Epidermal melanocyte (primary cell): Measurements from ENCODE around the gene ITGAV.

Source experiments
- DNase-seq: peaks from one replicate; pipeline ENCODE4 v3.0.0; 2011; ENCODE audit warnings: low spot score; ENCODE audit not compliant: insufficient read length

Gene ITGAV

DNA sequence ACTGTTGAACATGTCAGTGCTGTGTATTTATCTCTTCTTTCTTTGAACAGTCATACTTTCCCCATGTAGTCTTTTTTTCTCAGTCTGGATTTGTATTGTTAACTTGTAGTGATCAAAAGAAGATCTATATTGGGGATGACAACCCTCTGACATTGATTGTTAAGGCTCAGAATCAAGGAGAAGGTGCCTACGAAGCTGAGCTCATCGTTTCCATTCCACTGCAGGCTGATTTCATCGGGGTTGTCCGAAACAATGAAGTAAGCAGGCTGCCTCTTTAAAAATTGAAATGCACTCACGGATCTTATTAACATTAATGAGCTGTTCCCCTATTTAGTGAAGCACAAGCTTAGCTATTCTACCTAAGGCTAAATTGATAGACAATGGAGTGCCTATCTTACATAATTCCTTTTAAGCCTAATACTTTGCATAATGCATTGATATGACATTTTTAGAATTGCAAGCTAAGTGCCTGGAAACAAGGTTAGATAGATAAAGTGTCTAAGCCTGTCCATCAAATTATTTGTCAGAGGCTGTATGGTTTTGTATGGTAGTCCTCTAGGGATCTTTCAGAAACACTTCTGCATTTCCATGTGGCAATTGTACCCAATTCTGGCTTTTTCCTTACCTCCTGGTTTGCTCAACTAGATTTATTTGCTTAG lies 74.7 kb downstream of the ITGAV start:
- DNase-seq, result no peak

DNA sequence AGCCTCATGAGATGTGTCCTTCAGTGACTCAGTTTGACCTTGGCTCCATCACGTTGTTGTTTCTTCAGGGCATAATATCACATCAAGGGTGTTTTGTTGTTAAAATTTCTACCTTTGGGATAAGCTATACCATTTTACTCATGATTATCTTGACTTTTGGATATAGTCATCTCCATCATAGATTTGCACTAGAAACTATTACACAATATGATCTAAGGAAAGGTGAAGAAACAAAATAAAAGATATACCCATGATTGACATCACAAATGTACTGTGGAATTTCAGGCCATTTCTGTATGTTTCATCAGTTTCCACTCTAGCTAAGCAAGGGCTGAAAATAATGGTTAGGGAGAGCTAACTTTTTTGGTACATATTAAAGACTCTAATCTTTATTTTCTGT lies 79.3 kb downstream of the ITGAV start:
- no peak for DNase-seq

DNA sequence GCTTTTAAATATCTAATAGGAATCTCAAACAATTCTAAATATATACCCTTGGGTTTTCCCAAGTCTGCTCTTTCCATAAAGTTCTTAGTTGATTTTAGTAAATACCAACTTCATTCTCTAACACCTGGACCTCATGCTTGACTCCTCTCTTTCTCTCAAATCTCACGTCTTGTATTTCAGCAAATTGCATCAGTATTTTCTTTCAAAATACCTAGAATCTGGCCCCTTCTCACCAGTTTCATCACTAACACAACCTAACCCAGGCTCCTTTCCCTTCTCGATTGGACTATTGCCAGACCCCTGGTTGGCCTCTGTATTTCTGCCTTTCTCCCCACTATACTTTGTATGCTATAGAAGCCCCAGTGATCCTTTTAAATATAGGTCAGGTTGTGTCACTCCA lies 81.0 kb downstream of the ITGAV start:
- no peak for DNase-seq

DNA sequence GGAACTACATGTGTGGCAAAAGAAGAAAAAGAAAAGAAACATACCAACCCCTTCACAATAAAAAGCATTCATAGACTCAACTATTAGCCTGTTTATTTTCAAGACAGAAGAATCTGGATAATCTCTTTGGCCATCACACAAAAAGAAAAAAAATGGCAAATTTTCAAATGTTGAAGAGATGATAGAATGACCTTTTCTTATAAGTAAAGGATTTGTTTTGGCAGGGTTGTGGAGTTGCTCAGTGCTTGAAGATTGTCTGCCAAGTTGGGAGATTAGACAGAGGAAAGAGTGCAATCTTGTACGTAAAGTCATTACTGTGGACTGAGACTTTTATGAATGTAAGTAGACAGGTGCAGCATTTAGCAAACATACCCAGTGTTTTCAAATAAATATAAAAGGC lies 85.5 kb downstream of the ITGAV start:
- DNase-seq, result no peak

DNA sequence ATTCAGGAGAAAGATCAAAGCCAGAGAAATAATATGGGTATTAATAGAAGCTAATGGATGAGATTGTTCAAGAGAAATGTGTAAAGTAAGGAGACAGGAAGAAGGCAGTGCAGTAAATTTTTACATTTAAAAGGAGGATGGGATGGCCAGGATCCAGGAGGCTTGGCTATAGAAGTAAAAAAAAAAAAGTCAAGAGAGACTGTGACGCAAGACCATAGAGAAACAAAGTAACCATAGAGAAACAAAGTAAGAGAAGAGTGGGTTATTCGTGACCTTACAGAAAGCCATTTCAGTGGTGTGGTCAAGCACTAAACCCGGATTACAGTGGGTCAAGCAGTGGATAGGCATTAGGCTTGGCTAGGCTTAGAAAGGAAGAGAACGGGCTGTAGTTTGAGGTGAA lies 93.5 kb downstream of the ITGAV start:
- DNase-seq, result no peak

DNA sequence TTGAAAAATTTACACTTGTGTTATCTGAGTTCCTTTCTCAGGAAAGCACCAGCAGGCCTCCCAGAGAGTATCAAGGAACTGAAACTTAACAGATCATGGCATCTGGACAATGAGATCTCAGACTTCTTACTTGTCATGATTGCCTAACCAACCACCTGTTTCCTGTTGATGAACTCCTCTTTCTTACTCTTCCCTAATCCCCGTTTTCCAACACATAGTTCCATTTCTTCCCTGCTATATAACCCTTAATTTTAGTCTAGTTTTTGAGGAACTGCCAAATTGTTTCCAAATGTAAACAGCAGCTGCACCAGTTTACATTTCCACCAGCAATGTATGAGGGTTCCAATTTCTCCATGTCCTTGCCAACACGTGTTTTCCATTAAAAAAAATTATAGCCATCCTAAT lies 98.0 kb downstream of the ITGAV start:
- DNase-seq, result no peak

DNA sequence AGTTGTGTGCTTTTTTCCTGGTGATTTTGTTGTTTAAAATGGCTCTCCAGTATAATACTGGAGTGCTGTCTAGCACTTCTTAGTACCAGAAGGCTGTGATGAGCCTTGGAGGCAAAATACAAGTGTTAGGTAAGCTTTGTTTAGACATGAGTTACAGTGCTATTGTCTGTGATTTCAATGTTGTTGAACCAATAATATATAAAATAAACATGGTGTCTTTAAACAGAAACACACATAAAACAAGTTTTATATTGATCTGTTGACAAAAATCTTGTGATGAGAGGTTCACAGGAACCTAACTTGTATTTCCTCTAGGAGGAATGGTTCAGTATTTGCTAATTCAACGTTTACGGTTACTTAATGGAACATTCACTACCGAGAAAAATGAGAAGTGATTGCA lies 99.0 kb downstream of the ITGAV start:
- DNase-seq, result no peak

DNA sequence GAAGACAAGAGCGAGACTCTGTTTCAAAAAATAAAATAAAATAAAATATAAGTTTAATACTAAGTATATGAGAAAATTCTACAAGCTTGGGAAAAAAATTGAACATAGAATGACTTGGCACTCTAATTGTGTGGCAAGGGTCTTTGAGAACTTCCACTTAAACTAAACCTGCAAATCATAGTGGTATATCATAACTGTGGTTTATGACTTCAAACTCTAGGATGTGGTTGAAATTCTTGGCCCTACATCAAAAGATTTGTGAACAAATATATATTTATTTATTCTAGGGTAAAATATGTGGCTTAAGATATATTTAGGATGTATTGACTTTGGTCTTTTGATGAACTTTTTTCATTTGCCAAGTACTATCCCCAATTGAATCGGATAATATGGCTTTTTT lies 100.9 kb downstream of the ITGAV start:
- no peak for DNase-seq

DNA sequence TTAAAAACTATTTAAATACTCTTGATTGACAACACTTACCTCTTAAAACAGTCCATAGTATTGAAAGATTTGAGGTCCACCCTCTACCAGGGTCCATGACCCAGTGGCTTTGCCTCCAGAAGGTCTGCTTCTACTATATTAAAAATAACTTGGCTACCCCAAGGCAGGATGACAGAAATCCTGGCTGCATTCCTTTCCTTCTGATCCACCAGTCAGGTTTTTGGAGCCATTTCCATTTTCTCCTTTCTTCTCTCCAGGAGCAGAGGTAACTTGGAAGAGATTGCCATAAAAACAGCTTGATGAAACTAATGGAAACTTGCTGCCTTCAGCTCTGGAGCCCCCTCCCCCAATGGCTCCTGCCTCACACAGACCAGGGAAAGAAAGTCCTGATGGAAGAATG lies 101.4 kb downstream of the ITGAV start:
- no peak for DNase-seq

DNA sequence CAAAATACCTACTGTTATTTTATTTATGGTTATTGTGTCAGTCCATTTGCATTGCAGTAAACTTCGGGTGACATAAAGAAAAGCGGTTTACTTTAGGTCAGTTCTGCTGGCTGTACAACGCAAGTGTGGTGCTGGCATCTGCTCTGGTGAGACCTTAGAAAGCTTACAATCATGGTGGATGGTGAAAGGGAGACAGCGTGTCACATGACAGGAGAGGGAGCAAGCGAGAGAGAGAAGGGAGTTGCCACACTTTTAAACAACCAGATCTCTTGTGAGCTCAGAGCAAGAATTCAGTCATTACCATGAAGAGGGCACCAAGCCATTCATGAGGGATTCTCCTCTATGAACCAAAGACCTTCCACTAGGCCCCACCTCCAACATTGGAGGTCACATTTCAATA lies 102.0 kb downstream of the ITGAV start:
- no peak for DNase-seq

DNA sequence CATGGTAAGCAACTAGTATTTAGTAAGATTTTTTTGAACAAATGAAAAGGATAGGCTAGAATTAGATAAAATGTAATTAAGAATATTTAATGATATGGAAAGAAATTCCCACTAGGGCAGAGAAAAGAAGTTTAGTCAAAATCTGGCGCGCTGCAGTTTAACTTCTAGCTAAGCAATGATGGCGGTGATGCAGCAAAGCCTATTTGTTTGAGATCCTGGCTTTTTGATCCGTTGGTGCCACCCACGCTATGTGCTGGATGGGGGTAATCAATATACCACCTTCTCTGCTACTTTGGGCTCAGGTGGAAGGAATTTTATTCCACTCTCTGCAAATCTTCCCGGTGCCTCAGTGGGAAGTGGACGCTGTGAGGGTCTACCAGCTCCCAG lies 103.6 kb downstream of the ITGAV start:
- DNase-seq, result no peak

DNA sequence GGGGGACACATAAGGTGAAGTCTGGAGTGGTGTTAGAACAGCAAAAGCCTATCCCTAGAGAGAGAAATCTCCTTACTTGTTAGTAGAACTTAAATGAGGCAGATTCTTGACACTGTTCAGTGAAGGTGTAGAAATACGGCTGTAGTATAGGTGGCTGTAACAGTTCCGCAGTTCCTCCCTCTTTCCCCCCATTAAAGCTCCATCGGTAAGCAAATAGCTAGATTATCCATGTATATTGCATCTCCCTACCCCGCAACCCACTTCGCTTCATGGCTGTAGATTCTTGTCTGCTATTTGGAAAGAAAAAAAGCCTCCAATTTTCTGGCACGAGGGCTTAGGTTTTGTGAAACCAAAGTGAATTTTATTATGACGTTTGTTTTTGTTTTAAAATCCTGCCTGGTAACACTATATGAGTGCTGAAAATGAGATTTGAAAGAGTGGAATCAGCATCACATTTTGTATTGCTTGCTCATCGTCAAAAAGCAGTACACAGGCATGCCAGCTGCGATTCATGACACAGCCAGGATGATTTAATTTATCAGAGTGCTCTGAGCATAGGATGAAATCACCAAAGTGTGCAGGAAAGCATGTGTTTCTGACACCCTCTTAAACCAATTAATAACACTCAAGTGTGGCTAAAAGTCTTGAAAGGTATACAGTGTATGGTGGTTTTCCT lies 105.4 kb downstream of the ITGAV start:
- no peak for DNase-seq

DNA sequence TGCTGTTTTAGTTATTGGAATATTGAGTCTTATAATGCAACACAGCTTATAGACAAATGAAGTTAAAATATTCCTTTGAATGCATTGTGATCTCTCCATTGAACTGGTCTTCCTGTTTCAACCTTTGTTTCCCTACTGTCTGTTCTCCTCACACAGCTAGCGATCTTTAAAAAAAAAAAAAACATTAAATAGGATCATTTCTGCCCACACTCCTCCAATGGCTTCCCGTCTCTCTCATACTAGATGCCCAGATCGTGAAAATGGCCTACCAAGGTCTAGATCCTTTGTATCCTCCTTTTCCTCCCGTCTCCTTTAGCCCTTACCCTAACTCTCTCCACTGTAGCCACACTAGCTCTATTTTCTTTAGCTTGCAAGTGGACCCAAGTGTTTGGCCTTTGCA lies 106.4 kb downstream of the ITGAV start:
- no peak for DNase-seq

DNA sequence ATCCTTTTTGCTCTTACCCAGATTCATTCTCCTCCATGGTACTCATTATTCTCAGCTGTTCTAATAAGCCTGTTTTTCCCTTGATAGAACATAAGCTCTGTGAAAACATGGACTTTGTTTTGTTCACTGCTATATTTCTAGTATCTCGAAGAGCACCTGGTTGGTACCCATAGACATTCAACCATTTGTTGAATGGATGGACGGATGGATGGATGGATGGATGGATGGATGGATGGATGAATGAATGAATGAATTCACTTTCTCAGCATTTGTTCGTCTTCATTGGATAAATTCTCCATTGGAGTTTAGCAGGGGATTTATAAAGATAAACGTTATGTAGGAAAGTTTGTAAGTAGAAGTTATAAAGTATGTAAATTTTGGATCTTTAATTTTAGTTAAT lies 106.9 kb downstream of the ITGAV start:
- no peak for DNase-seq

DNA sequence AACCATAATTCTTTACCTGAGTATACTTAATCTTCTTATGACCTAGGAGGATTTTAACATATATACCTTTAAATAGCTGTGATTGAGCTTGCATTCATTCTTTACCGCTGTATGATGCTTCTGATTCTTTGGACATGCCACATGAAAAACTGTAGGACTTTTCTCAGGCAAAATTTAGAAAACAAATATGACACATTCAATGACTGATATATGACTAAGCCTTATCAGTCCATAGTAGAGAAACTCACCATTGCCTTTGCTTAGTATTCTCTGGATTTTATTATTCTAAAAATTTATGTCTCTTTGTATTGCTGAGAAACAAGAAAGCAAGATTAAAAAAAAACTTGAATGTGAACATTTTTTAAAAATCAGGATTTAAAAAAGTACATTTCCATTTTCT lies 107.7 kb downstream of the ITGAV start:
- DNase-seq, result no peak

DNA sequence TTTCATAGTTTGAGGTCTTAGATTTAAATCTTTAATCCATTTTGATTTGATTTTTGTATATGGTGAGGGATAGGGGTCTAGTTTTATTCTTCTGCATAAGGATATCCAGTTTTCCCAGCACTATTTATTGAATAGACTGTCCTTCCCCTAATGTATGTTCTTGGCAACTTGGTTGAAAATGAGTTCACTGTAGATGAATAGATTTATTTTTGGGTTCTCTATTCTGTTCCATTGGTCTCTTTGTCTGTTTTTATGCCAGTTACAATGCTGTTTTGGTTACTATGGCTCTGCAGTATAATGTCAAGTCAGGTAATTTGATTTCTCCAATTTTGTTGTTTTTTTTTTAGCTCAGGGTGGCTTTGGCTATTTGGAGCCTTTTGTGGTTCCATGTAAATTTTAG lies 109.9 kb downstream of the ITGAV start:
- no peak for DNase-seq

DNA sequence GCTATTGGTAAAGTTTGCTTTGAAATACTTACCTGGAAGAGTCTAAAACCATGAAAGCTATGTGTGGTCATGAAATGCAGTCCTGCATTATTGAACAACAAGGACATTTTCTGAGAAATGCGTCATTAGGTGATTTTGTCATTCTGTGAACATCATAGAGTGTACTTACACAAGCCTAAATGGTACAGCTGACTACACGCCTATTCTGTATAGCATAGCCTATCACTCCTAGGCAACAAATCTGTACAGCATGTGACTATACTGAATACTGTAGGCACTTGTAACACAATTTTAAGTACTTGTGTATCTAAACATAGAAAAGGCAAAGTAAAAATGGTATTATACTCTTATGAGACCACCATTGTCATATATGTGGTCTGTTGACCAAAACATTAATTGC lies 112.2 kb downstream of the ITGAV start:
- DNase-seq, result no peak

DNA sequence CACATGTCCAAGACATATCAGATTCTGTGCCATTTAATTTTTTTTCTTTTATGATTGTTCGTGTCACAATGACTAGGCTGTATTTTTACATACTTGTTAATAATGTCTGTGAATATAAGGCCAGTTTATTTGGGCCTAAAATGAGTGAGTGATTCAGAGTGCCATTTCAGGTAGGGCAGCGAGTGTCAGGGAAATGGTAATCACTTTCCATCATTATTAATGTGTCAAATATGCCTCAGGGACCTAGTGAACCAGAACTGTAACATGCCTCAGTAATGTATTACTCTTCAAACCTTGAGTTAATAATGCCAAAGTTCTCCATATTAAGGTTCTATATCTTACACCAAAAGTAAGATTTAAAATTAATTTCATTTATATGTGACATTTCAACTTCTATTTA lies 112.6 kb downstream of the ITGAV start:
- DNase-seq, result no peak

DNA sequence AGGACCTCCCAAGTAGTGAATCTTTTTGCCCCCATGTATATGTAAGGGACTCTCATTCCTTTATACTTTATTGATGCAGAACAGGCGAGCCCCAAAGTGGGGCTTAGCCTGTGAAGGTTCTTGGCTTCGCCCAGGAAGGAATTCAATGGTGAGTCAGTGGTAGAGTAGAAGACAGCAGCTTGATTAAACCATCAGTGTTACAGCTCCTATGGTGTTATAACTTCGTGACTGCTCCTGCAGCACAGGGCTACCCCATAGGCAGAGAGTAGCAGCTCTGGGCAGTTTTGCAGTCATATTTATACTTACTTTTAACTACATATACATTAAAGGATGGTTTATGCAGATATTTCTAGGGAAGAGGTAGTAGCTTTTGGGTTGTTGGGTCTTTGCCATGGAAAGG lies 115.0 kb downstream of the ITGAV start:
- no peak for DNase-seq

DNA sequence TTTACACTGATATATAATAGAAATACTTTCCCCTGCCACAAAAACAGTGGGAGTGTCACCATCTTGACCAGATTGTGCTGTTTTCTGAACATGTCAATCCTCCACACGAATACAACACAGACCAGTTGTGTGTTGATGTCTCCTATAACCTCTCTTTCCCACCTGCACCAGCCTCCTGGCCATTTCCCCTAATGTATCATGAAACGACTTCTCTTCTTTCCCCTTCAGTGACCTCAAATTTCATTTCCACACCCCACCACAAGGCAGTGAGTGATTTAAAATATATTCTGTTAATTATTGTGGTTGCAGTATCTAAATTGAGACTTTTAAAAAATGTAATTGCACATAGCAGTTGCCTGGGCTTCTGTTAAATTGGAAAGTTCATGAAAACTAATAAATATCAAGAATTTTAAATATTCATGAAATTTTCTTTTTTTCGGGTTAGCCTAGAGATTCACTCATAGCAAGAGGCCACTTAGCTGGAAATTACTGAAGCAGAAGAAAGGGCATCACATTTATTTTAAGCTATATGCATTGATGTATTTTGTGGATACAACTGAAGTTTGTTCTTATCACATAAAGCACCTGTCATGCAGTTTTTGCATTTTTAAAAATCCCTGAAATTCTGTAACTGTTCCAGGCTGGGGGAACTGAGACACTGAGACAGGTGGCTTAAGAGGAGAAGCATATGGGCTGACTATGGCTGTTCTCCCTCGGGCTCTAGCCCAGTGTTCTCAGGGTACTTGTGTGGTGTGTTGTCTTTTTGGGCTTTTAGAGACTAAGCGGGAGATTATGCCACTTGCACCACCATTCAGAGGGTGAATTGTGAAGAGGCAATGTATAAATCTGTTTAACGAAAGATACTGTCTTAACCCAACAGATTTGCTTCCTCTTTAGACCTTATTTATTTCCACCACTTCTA lies 119.9 kb downstream of the ITGAV start:
- no peak for DNase-seq

DNA sequence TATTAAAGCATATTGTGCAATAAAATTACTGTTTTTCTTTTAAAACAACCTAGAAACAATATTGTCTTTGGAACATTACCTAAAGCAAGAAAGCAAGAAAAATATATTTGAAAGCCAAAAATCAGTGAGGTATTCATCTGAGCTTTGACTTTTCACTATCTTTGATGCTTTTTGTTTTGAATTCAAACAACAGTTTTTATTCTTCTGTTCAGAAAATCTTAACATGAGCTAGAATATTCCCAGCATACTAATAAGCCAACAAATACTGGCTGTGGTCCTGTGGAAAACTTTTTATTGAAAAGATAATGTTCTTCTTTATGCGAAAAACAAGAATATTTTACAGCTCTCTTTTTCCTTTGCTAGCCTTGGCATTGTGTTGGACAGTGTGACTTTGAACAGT lies 123.8 kb downstream of the ITGAV start:
- no peak for DNase-seq

DNA sequence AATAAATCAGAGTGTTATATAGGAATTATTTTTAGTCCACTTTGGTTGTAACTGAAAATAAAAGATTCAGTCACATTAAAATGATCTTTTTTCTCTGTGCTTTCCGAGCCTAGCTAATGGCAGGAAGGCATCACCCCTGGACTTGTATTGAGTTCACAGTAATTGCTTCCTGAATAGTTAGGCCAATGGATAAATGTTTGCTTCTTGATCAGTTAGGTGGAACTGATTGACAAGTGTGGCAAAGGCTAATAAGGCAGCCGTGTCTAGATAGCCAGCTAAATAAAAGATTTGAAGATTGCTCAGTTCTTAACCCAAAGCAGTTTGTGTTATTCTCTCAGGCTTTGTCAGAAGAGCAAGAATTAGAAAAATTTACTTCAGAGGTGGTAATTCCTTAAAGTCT lies 124.8 kb downstream of the ITGAV start:
- no peak for DNase-seq

DNA sequence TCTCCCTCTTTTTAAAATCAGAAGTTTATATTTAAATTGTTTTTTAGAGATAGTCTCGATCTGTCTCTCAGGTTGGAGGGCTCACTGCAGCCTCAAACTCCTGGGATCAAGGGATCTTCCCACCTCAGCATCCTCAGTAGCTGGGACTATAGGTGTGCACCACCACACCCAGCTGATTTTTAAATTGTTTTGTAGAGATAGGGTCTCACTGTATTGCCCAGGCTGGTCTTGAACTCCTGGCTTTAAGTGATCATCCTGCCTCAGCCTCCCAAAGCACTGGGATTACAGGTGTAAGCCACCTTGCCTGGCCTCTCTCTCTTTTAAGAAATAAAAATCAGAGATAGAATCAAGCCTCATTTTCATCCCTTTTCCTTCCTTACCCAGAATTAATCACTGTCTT lies 126.1 kb downstream of the ITGAV start:
- no peak for DNase-seq
